Keratinocyte (primary cell): ENCODE data around the gene LZTS2. TPM values are rescaled to one million over a fixed set of nuclear protein-coding genes. Genes with fewer than 3 reads are reported as not detected.

Source experiments
- DNase-seq: peaks from one replicate; pipeline ENCODE4 v3.0.0-alpha.2; 2011; ENCODE audit warnings: low read depth, missing footprints, low spot score
- FAIRE-seq: peaks from 2 replicates; lab custom pipeline; 2011; peaks lifted over from hg19 to GRCh38; lab: Jason Lieb, UNC
- H2AFZ ChIP-seq: 2 replicates; pipeline ENCODE4 v1.6.0; 2012; ENCODE audit warnings: low read length, control low read depth, inconsistent platforms; ENCODE audit not compliant: control insufficient read depth
- H3K27ac ChIP-seq: 2 replicates; pipeline ENCODE4 v1.5.1; 2011; ENCODE audit warnings: low read length; ENCODE audit not compliant: control insufficient read depth, insufficient read depth
- H3K27me3 ChIP-seq: 3 replicates; pipeline ENCODE4 v1.6.0; 2011; ENCODE audit warnings: low read length; ENCODE audit not compliant: control insufficient read depth, insufficient read depth; ENCODE audit errors: extremely low read depth
- H3K36me3 ChIP-seq, 2 experiments: 2 replicates in 1 of 2; 3 replicates in 1 of 2; pipeline ENCODE4 v1.5.1; 2011; ENCODE audit warnings: low read length in 2 of 2, mild to moderate bottlenecking in 1 of 2; ENCODE audit not compliant: control insufficient read depth in 2 of 2, insufficient read depth in 2 of 2; ENCODE audit errors: extremely low read depth in 1 of 2
- H3K4me1 ChIP-seq: 3 replicates; pipeline ENCODE4 v1.5.1; 2011; ENCODE audit warnings: low read length; ENCODE audit not compliant: control insufficient read depth, insufficient read depth; ENCODE audit errors: extremely low read depth
- H3K4me2 ChIP-seq: 3 replicates; pipeline ENCODE4 v1.6.0; 2011; ENCODE audit warnings: low read depth, low read length; ENCODE audit not compliant: control insufficient read depth, insufficient read depth; ENCODE audit errors: extremely low read depth
- H3K4me3 ChIP-seq, 3 experiments: fragments of 200-600 bp in 1 of 3; sonication (generic) in 1 of 3; 2 replicates in 2 of 3; 3 replicates in 1 of 3; pipeline ENCODE4 v1.5.1; 2011 to 2016; ENCODE audit warnings: low read length in 3 of 3, mild to moderate bottlenecking in 3 of 3, control low read depth in 2 of 3, inconsistent platforms in 1 of 3, low read depth in 1 of 3, mixed read lengths in 1 of 3, mixed run types in 1 of 3, moderate library complexity in 1 of 3; ENCODE audit not compliant: control insufficient read depth in 2 of 3, insufficient read depth in 2 of 3; ENCODE audit errors: extremely low read depth in 1 of 3
- H3K79me2 ChIP-seq: 2 replicates; pipeline ENCODE4 v1.6.0; 2012; ENCODE audit warnings: low read length; ENCODE audit not compliant: control insufficient read depth, insufficient read depth
- H3K9ac ChIP-seq: 3 replicates; pipeline ENCODE4 v1.6.0; 2011; ENCODE audit warnings: low read length; ENCODE audit not compliant: control insufficient read depth, insufficient read depth; ENCODE audit errors: extremely low read depth
- H3K9me1 ChIP-seq: 3 replicates; pipeline ENCODE4 v1.6.0; 2011; ENCODE audit warnings: low read length; ENCODE audit not compliant: control insufficient read depth, insufficient read depth; ENCODE audit errors: extremely low read depth
- H3K9me3 ChIP-seq: 2 replicates; pipeline ENCODE4 v1.5.1; 2012; ENCODE audit warnings: low read depth, low read length; ENCODE audit not compliant: control insufficient read depth
- H4K20me1 ChIP-seq: 3 replicates; pipeline ENCODE4 v1.6.0; 2011; ENCODE audit warnings: low read length; ENCODE audit not compliant: control insufficient read depth, insufficient read depth; ENCODE audit errors: extremely low read depth
- CTCF ChIP-seq, 3 experiments: IDR thresholded peaks in 1 of 3; conservative IDR thresholded peaks in 1 of 3; optimal IDR thresholded peaks in 1 of 3; 2 replicates in 2 of 3; 3 replicates in 1 of 3; pipeline versions ENCODE3 to v1.5.1; 2011; ENCODE audit warnings: low read length in 3 of 3, mild to moderate bottlenecking in 3 of 3, moderate library complexity in 2 of 3, control low read depth in 1 of 3, inconsistent platforms in 1 of 3; ENCODE audit not compliant: insufficient read depth in 2 of 3; ENCODE audit errors: extremely low read depth in 1 of 3
- EZH2 ChIP-seq: IDR thresholded peaks from one replicate; pipeline ENCODE4 v1.6.1; 2012; ENCODE audit warnings: inconsistent platforms, mild to moderate bottlenecking, low read length, moderate library complexity
- dilution Hi-C: fragments of 300-500 bp; cut with MboI; formaldehyde crosslinking; loops from one replicate; pipeline ENCODE4 v1.7.0; 2020; ENCODE audit warnings: low sequenced_read_pairs; ENCODE audit not compliant: extremely low pct_ligation_motif_present
- polyA plus RNA-seq, 5 experiments: library from polyadenylated mRNA; depleted of rRNA in 3 of 5; stranded (reverse) in 3 of 5; stranded (forward) in 1 of 5; unstranded in 1 of 5; fragments of >200 nt; gene quantifications; 1 replicate in 1 of 5; 2 replicates in 3 of 5; 3 replicates in 1 of 5; pipeline versions ENCODE4 v1.2.1 to v1.2.3, GENCODE V29; 2011 to 2012; ENCODE audit warnings: missing spikeins in 2 of 5, low read depth in 1 of 5, low replicate concordance in 1 of 5

The LZTS2 gene
- polyA plus RNA-seq, 1 donor (not counting 4 experiments of a cell fraction or from before 2014, with no cell fraction given), result 18.6 TPM

GRCh38 chr10:101035916-101036702 lies 36.5 kb downstream of the LZTS2 start:
- Histone ChIP-seq H3K27ac (no peak overlapping the region), H3K9me1 (no peaks in the 10 kb centered on the region), H3K79me2 (peaks cover 5% of the 10 kb centered on the region), H3K4me2 (no peak overlapping the region), H3K36me3 (peaks cover 21 to 49% of the 10 kb centered on the region in 2 experiments), H3K4me1 (peaks cover 23% of the 10 kb centered on the region), H3K9ac (no peak overlapping the region), H3K4me3 (no peak overlapping the region), H3K27me3 (no peaks in the 10 kb centered on the region), H3K9me3 (no peaks in the 10 kb centered on the region), H4K20me1 (no peaks in the 10 kb centered on the region), H2AFZ (no peak overlapping the region)
- TF ChIP-seq CTCF (optimal IDR thresholded peaks at IDR 0.05 in 1 of 3, IDR thresholded peaks at IDR 0.05 in 1 of 3, conservative IDR thresholded peaks at IDR 0.05 in 1 of 3; ENCODE audit: extremely low read depth in 1 of 3, insufficient read depth in 2 of 3, low read length in 3 of 3) (no peak), EZH2 (no peak)
- dilution Hi-C loops, result no loop called here
- FAIRE-seq, result no peak
- no peak for DNase-seq

GRCh38 chr10:101036726-101037125 lies 37.1 kb downstream of the LZTS2 start:
- peaks cover 17% of the 10 kb centered on the region for H3K4me1 ChIP-seq
- no peaks in the 10 kb centered on the region for H3K9me1 ChIP-seq
- H3K4me3 ChIP-seq, result no peak overlapping the region
- no peaks in the 10 kb centered on the region for H3K27me3 ChIP-seq
- FAIRE-seq (no peak), DNase-seq (no peak)
- TF ChIP-seq CTCF (optimal IDR thresholded peaks at IDR 0.05 in 1 of 3, IDR thresholded peaks at IDR 0.05 in 1 of 3, conservative IDR thresholded peaks at IDR 0.05 in 1 of 3; ENCODE audit: extremely low read depth in 1 of 3, insufficient read depth in 2 of 3, low read length in 3 of 3), result no peak
- no peak overlapping the region for H2AFZ ChIP-seq
- dilution Hi-C loops, result no loop called here
- no peak overlapping the region for H3K27ac ChIP-seq
- no peak overlapping the region for H3K4me2 ChIP-seq
- peaks cover 5% of the 10 kb centered on the region for H3K79me2 ChIP-seq
- H3K9me3 ChIP-seq, result no peaks in the 10 kb centered on the region
- no peak overlapping the region for H3K9ac ChIP-seq
- H4K20me1 ChIP-seq, result no peaks in the 10 kb centered on the region
- H3K36me3 ChIP-seq, result peaks cover 21 to 49% of the 10 kb centered on the region in 2 experiments
